Smooth muscle cell of the brain vasculature (primary cell): Measurements from ENCODE around the gene ATP8B2.
"Not testable (repeated sequence)": the region's sequence is repeated elsewhere in the genome, so short reads cannot be mapped to it uniquely, and the experiment has no call there.

Experiments used
- DNase-seq: peaks from one replicate; pipeline ENCODE4 v3.0.0-alpha.2; 2012; ENCODE audit warnings: low read depth, low spot score

The ATP8B2 gene

GRCh38 chr1:154325583-154326545 lies 539 bp downstream of the ATP8B2 start:
- peak; percentile 57 for DNase-seq

GRCh38 chr1:154326546-154327465 lies 1.5 kb downstream of the ATP8B2 start:
- no peak for DNase-seq

- DNase-seq = no peak
Measured at GRCh38 chr1:154327466-154328317, 2.4 kb downstream of the ATP8B2 start.

- DNase-seq = no peak
Measured at GRCh38 chr1:154328318-154329151, 3.2 kb downstream of the ATP8B2 start.

- peak; percentile 59 for DNase-seq
Measured at GRCh38 chr1:154329152-154329521, 3.8 kb downstream of the ATP8B2 start.

- DNase-seq = no peak
Measured at GRCh38 chr1:154329551-154330131, 4.3 kb downstream of the ATP8B2 start.

- no peak for DNase-seq
Measured at GRCh38 chr1:154330669-154331068, 5.3 kb downstream of the ATP8B2 start.

GRCh38 chr1:154334079-154335024 lies 9.0 kb downstream of the ATP8B2 start:
- no peak for DNase-seq

GRCh38 chr1:154335025-154335714 lies 9.8 kb downstream of the ATP8B2 start:
- DNase-seq = peak; percentile 77

- no peak for DNase-seq
Measured at GRCh38 chr1:154337253-154337894, 12.0 kb downstream of the ATP8B2 start.

- no peak for DNase-seq
Measured at GRCh38 chr1:154338875-154339274, 13.6 kb downstream of the ATP8B2 start.

GRCh38 chr1:154341366-154341765 lies 16.0 kb downstream of the ATP8B2 start:
- DNase-seq = not testable (repeated sequence)

- DNase-seq = no peak
Measured at GRCh38 chr1:154342132-154342531, 16.8 kb downstream of the ATP8B2 start.

GRCh38 chr1:154342836-154343472 lies 17.6 kb downstream of the ATP8B2 start:
- DNase-seq = no peak

- DNase-seq = no peak
Measured at GRCh38 chr1:154344977-154345837, 19.9 kb downstream of the ATP8B2 start.

GRCh38 chr1:154346276-154346917 lies 21.1 kb downstream of the ATP8B2 start:
- DNase-seq = no peak
